GM19238 (cell line): ENCODE results near the gene C18orf63.
"Not testable (repeated sequence)": the region's sequence is repeated elsewhere in the genome, so short reads cannot be mapped to it uniquely, and the experiment has no call there.

ENCODE experiments used
- DNase-seq: peaks from one replicate; pipeline ENCODE4 v3.0.0; 2011; ENCODE audit warnings: low spot score; ENCODE audit not compliant: insufficient read length

The C18orf63 gene

GRCh38 chr18:74286106-74286855 lies 29.4 kb upstream of the C18orf63 start:
- no peak for DNase-seq

- no peak for DNase-seq
Observed at GRCh38 chr18:74286856-74287255, 28.8 kb upstream of the C18orf63 start.

GRCh38 chr18:74288041-74288440 lies 27.6 kb upstream of the C18orf63 start:
- no peak for DNase-seq

GRCh38 chr18:74288730-74289129 lies 26.9 kb upstream of the C18orf63 start:
- DNase-seq, result no peak

- DNase-seq, result no peak
Observed at GRCh38 chr18:74289137-74289536, 26.5 kb upstream of the C18orf63 start.

GRCh38 chr18:74290021-74290420 lies 25.6 kb upstream of the C18orf63 start:
- no peak for DNase-seq

GRCh38 chr18:74290794-74291471 lies 24.7 kb upstream of the C18orf63 start:
- no peak for DNase-seq

- no peak for DNase-seq
Observed at GRCh38 chr18:74291472-74291770, 24.2 kb upstream of the C18orf63 start.

GRCh38 chr18:74291771-74292540 lies 23.7 kb upstream of the C18orf63 start, which contains the start of gene CYB5A:
CYB5A (minus strand) TSS chr18:74291963; CDS start chr18:74291875, 88 bp downstream.
- DNase-seq, result peak; percentile 97

GRCh38 chr18:74292541-74292858 lies 23.1 kb upstream of the C18orf63 start:
- no peak for DNase-seq

GRCh38 chr18:74292982-74293381 lies 22.7 kb upstream of the C18orf63 start:
- not testable (repeated sequence) for DNase-seq

- no peak for DNase-seq
Observed at GRCh38 chr18:74294526-74294925, 21.1 kb upstream of the C18orf63 start.

- no peak for DNase-seq
Observed at GRCh38 chr18:74299162-74299561, 16.5 kb upstream of the C18orf63 start.

- DNase-seq, result no peak
Observed at GRCh38 chr18:74299746-74300145, 15.9 kb upstream of the C18orf63 start.

- DNase-seq, result no peak
Observed at GRCh38 chr18:74303306-74303705, 12.3 kb upstream of the C18orf63 start.

GRCh38 chr18:74303936-74304335 lies 11.7 kb upstream of the C18orf63 start:
- DNase-seq, result no peak

GRCh38 chr18:74310411-74310810 lies 5.2 kb upstream of the C18orf63 start:
- no peak for DNase-seq

- no peak for DNase-seq
Observed at GRCh38 chr18:74311000-74311399, 4.6 kb upstream of the C18orf63 start.

- no peak for DNase-seq
Observed at GRCh38 chr18:74314759-74315463, 728 bp upstream of the C18orf63 start.

GRCh38 chr18:74316257-74317170 lies 875 bp downstream of the C18orf63 start:
- DNase-seq, result no peak

GRCh38 chr18:74326231-74326630 lies 10.6 kb downstream of the C18orf63 start:
- no peak for DNase-seq
